Keratinocyte (primary cell): ENCODE data around the gene GALNT8.

Experiments used
- EZH2 ChIP-seq: IDR thresholded peaks from one replicate; pipeline ENCODE4 v1.6.1; 2012; ENCODE audit warnings: inconsistent platforms, mild to moderate bottlenecking, low read length, moderate library complexity
- TF ChIP-seq, protein P1 (sequence below), 3 experiments: IDR thresholded peaks in 1 of 3; conservative IDR thresholded peaks in 1 of 3; optimal IDR thresholded peaks in 1 of 3; 2 replicates in 2 of 3; 3 replicates in 1 of 3; pipeline versions ENCODE3 to v1.5.1; 2011; ENCODE audit warnings: low read length in 3 of 3, mild to moderate bottlenecking in 3 of 3, moderate library complexity in 2 of 3, control low read depth in 1 of 3, inconsistent platforms in 1 of 3; ENCODE audit not compliant: insufficient read depth in 2 of 3; ENCODE audit errors: extremely low read depth in 1 of 3

DNA sequence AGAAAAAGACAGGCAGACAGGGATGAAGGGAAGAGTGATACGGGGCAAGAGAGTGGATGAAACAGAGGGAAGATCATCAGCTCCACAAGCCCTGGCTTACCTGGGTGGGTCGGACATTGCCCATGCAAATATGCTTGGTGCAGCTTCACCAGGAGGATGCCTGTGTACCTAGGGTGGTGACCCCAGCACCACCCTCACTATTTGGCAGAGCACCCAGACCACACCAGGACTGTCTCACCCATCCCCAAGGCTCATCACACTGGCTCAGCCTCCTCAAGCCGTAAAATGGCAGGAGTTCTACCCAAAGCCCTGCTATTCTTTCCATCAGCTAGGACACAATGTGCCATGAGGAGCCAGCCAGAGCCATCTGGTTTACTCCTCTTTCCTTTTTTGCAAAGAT lies 3.0 kb downstream of the GALNT8 start:
- TF ChIP-seq, protein P1, sequence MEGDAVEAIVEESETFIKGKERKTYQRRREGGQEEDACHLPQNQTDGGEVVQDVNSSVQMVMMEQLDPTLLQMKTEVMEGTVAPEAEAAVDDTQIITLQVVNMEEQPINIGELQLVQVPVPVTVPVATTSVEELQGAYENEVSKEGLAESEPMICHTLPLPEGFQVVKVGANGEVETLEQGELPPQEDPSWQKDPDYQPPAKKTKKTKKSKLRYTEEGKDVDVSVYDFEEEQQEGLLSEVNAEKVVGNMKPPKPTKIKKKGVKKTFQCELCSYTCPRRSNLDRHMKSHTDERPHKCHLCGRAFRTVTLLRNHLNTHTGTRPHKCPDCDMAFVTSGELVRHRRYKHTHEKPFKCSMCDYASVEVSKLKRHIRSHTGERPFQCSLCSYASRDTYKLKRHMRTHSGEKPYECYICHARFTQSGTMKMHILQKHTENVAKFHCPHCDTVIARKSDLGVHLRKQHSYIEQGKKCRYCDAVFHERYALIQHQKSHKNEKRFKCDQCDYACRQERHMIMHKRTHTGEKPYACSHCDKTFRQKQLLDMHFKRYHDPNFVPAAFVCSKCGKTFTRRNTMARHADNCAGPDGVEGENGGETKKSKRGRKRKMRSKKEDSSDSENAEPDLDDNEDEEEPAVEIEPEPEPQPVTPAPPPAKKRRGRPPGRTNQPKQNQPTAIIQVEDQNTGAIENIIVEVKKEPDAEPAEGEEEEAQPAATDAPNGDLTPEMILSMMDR (optimal IDR thresholded peaks at IDR 0.05 in 1 of 3, IDR thresholded peaks at IDR 0.05 in 1 of 3, conservative IDR thresholded peaks at IDR 0.05 in 1 of 3; ENCODE audit: extremely low read depth in 1 of 3, insufficient read depth in 2 of 3, low read length in 3 of 3), result no peak
- no peak for TF ChIP-seq EZH2
